ENCODE measurements around the gene LHFPL4.

Gene LHFPL4

DNA sequence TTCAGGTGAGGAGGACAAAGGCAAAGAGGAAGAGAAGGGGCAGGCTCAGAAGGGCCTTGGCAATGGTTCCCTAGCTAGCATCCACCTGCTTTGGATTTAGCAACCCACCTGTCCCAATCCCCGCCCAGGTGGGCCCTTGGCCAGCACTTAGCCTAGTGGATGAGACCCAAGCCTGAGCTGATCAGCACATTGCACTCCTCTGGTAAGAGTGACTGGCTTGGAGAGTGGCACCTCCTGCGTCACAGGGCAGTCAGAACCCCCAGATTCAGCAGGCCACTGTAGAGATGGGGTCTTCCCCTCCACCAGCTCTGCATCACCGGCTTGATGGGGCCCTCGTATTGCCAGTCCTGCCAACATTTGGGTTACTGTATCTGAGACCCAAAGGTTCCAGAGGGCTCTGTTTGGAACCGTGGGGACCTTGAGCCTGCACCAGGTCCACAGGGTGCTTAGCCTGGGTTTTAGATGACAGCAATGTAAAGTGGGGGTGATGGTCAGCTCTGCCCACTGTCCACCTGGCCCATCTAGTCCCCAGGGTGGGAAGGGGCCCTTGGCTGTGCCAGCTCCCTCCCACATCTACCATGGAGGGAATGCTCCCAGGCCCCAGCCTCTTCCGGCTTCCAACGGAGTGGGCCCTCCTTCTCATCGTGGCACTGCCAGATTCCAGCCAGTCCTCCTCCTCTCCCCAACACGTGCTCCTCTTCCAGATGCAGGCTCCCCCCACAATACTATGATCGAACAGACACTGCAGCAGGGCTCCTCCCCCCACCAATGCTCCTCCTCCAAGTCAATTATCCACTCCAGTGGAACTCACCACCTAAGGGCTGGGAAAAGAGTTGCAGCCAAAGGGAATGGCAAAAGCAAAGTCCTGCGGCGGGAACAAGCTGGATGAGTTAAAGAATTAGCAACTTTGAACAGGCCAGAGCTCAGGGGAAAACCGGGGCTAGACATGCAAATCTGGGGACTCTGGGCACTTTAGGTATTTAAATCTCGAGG is 45.7 kb downstream of the LHFPL4 start:
- H2AK5ac ChIP-seq (ENCODE audit: low read length), result no peak overlapping the region
- H3K23ac ChIP-seq (ENCODE audit: low read length), result no peak overlapping the region
- no peaks in the 10 kb centered on the region for H3K36me3 ChIP-seq (ENCODE audit: control insufficient read depth, insufficient read depth, low read length)
- H3K4me1 ChIP-seq (ENCODE audit: control insufficient read depth, low read depth, low read length), result no peaks in the 10 kb centered on the region
- no peak overlapping the region for H3K4me3 ChIP-seq (ENCODE audit: low read length)
- no peak overlapping the region for H4K5ac ChIP-seq (ENCODE audit: low read length)
- H4K8ac ChIP-seq (ENCODE audit: low read depth, low read length), result no peak overlapping the region
- H3K4ac ChIP-seq (ENCODE audit: low read depth, low read length), result no peak overlapping the region
- H3K56ac ChIP-seq (ENCODE audit: low read length), result no peak overlapping the region
- no peak overlapping the region for H3K9ac ChIP-seq (ENCODE audit: low read length)
- no peaks in the 10 kb centered on the region for H3K27me3 ChIP-seq (ENCODE audit: insufficient read depth, low read length, poor library complexity)
- peak; percentile 10 for DNase-seq
- H2BK5ac ChIP-seq (ENCODE audit: low read length), result no peak overlapping the region
- H3K4me2 ChIP-seq (ENCODE audit: low read length), result no peak overlapping the region
- no peaks in the 10 kb centered on the region for H3K79me2 ChIP-seq (ENCODE audit: control insufficient read depth, insufficient read depth, low read length)
- H2BK120ac ChIP-seq (ENCODE audit: low read depth, low read length), result no peak overlapping the region
- WGBS (ENCODE audit: extremely low coverage, insufficient coverage, low lambda C conversion rate), result no CpG with 5 or more reads among the region's 14 CpGs
- no peak overlapping the region for H3K18ac ChIP-seq (ENCODE audit: low read length)
- no peak overlapping the region for H2BK15ac ChIP-seq (replicated peaks; ENCODE audit: low read depth)
- no peaks in the 10 kb centered on the region for H3K79me1 ChIP-seq (ENCODE audit: low read length)
- H3K27ac ChIP-seq (ENCODE audit: low read depth, low read length), result no peak overlapping the region

DNA sequence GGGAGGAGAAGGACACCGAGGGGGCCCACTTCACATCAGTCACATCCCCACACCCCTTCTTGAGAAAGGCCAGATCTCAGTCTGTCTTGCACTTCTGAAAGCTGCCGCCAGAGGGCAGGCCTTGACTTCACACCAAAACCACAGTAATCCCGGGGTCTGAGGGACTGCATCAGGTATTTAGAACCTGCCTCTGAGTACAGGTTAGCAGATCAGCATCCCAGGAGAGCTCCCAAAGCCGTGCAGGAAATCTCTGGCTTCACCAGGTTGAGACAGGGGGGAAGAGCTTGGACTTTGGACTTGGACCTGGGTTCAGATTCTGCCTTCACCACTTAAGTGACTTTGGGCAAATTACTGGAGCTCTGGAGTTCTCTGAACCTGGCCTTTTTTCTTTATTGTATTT is 50.3 kb downstream of the LHFPL4 start:
- H2BK120ac ChIP-seq (ENCODE audit: low read depth, low read length), result no peak overlapping the region
- H4K5ac ChIP-seq (ENCODE audit: low read length), result no peak overlapping the region
- H3K27me3 ChIP-seq (ENCODE audit: insufficient read depth, low read length, poor library complexity), result no peaks in the 10 kb centered on the region
- no peak overlapping the region for H2BK15ac ChIP-seq (replicated peaks; ENCODE audit: low read depth)
- H2AK5ac ChIP-seq (ENCODE audit: low read length), result no peak overlapping the region
- WGBS (ENCODE audit: extremely low coverage, insufficient coverage, low lambda C conversion rate), result no CpG with 5 or more reads among the region's 4 CpGs
- no peak overlapping the region for H3K56ac ChIP-seq (ENCODE audit: low read length)
- no peak overlapping the region for H4K8ac ChIP-seq (ENCODE audit: low read depth, low read length)
- no peak overlapping the region for H3K4ac ChIP-seq (ENCODE audit: low read depth, low read length)
- no peak overlapping the region for H3K9ac ChIP-seq (ENCODE audit: low read length)
- no peaks in the 10 kb centered on the region for H3K4me1 ChIP-seq (ENCODE audit: control insufficient read depth, low read depth, low read length)
- H3K4me3 ChIP-seq (ENCODE audit: low read length), result no peak overlapping the region
- no peak overlapping the region for H2BK5ac ChIP-seq (ENCODE audit: low read length)
- H3K23ac ChIP-seq (ENCODE audit: low read length), result no peak overlapping the region
- no peaks in the 10 kb centered on the region for H3K79me2 ChIP-seq (ENCODE audit: control insufficient read depth, insufficient read depth, low read length)
- no peak overlapping the region for H3K18ac ChIP-seq (ENCODE audit: low read length)
- H3K27ac ChIP-seq (ENCODE audit: low read depth, low read length), result no peak overlapping the region
- no peaks in the 10 kb centered on the region for H3K79me1 ChIP-seq (ENCODE audit: low read length)
- H3K4me2 ChIP-seq (ENCODE audit: low read length), result no peak overlapping the region
- peak; percentile 90 for DNase-seq
- no peaks in the 10 kb centered on the region for H3K36me3 ChIP-seq (ENCODE audit: control insufficient read depth, insufficient read depth, low read length)

DNA sequence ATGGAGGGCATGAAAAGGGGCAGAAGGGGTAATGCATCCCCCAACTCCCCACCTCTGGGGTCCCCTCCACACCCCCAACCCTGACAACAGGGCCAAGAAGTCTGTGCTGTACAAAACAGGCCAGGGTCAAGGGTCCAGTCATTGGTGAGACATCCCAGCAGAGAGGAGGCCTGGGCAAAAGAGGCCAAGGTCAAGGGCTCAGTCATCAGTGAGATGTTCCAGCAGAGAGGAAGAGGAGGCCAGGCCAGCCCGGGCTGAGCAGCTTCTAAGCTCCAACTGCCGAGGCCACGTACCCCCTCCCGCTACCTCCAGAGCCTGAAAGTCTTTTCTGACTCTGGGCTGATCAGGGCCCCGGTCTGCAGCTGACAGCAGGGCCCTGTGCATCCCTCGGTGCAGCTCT is 52.4 kb downstream of the LHFPL4 start:
- no peaks in the 10 kb centered on the region for H3K4me1 ChIP-seq (ENCODE audit: control insufficient read depth, low read depth, low read length)
- no peak overlapping the region for H3K4me3 ChIP-seq (ENCODE audit: low read length)
- no peak overlapping the region for H3K18ac ChIP-seq (ENCODE audit: low read length)
- H3K4ac ChIP-seq (ENCODE audit: low read depth, low read length), result no peak overlapping the region
- H4K5ac ChIP-seq (ENCODE audit: low read length), result no peak overlapping the region
- H2BK120ac ChIP-seq (ENCODE audit: low read depth, low read length), result no peak overlapping the region
- no peak overlapping the region for H3K56ac ChIP-seq (ENCODE audit: low read length)
- DNase-seq, result no peak
- WGBS (ENCODE audit: extremely low coverage, insufficient coverage, low lambda C conversion rate), result no CpG with 5 or more reads among the region's 6 CpGs
- no peak overlapping the region for H4K8ac ChIP-seq (ENCODE audit: low read depth, low read length)
- no peaks in the 10 kb centered on the region for H3K79me2 ChIP-seq (ENCODE audit: control insufficient read depth, insufficient read depth, low read length)
- H3K27ac ChIP-seq (ENCODE audit: low read depth, low read length), result no peak overlapping the region
- H3K36me3 ChIP-seq (ENCODE audit: control insufficient read depth, insufficient read depth, low read length), result no peaks in the 10 kb centered on the region
- no peak overlapping the region for H3K9ac ChIP-seq (ENCODE audit: low read length)
- no peak overlapping the region for H2AK5ac ChIP-seq (ENCODE audit: low read length)
- no peaks in the 10 kb centered on the region for H3K79me1 ChIP-seq (ENCODE audit: low read length)
- no peak overlapping the region for H3K4me2 ChIP-seq (ENCODE audit: low read length)
- no peak overlapping the region for H3K23ac ChIP-seq (ENCODE audit: low read length)
- H2BK5ac ChIP-seq (ENCODE audit: low read length), result no peak overlapping the region
- H3K27me3 ChIP-seq (ENCODE audit: insufficient read depth, low read length, poor library complexity), result no peaks in the 10 kb centered on the region
- H2BK15ac ChIP-seq (replicated peaks; ENCODE audit: low read depth), result no peak overlapping the region

DNA sequence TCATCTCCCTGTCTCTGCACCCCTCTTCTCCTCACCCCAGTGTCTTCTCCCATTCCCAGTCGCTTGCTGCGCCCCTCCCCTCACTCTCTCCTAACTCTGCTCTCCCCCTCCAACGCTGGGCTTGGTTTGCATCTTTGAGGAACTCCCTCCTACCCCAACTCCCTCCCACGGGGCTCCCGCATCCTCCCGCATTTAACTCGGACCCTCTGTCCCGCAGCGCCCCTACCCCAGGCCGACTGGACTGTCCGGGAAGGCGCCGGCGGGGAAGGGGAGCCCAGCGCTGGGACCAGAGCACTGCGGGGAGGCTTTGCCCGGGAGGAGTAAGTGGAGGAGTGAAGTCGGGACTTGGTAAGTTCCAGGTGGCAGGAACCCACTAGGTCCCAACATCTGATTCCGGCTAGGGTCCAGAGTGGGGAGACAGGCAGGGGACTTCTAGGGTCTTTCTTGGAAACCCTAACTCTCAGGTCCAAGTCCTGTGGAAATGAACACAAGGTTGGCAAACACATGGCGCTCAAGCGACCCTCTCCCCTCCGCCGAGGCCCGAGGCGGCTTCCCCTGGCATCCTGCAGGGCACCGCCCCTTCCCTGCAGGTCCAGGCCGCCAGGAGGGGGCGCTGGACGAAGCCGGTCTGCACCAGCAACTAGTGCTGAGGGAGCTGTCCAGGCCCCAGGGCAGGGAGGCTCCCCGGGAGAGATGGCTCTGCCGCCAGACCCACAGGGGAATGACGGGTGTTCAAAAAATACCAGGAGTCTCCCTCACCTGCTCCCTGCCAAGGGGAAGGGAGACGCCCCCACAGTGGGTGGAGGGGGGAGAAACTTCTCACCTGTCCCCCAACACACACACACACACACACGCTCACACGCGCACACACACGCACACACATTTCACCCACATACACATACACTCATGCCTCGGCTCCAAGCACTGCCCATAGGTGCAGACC is 53.2 kb downstream of the LHFPL4 start:
- peak; percentile 86 for DNase-seq
- Histone ChIP-seq H4K5ac (ENCODE audit: low read length) (no peak overlapping the region), H3K4me3 (ENCODE audit: low read length) (peak overlapping the region; percentile 50), H3K4me1 (ENCODE audit: control insufficient read depth, low read depth, low read length) (no peaks in the 10 kb centered on the region), H2AK5ac (ENCODE audit: low read length) (no peak overlapping the region), H3K56ac (ENCODE audit: low read length) (peak overlapping the region; percentile 74), H3K4ac (ENCODE audit: low read depth, low read length) (no peak overlapping the region), H3K79me2 (ENCODE audit: control insufficient read depth, insufficient read depth, low read length) (no peaks in the 10 kb centered on the region), H3K9ac (ENCODE audit: low read length) (peak overlapping the region; percentile 68), H2BK120ac (ENCODE audit: low read depth, low read length) (no peak overlapping the region), H3K27me3 (ENCODE audit: insufficient read depth, low read length, poor library complexity) (no peaks in the 10 kb centered on the region), H3K23ac (ENCODE audit: low read length) (no peak overlapping the region), H2BK5ac (ENCODE audit: low read length) (no peak overlapping the region), H3K79me1 (ENCODE audit: low read length) (no peaks in the 10 kb centered on the region), H3K36me3 (ENCODE audit: control insufficient read depth, insufficient read depth, low read length) (no peaks in the 10 kb centered on the region), H4K8ac (ENCODE audit: low read depth, low read length) (no peak overlapping the region), H2BK15ac (replicated peaks; ENCODE audit: low read depth) (no peak overlapping the region), H3K27ac (ENCODE audit: low read depth, low read length) (no peak overlapping the region), H3K4me2 (ENCODE audit: low read length) (peak overlapping the region; percentile 98), H3K18ac (ENCODE audit: low read length) (no peak overlapping the region)
- no CpG with 5 or more reads among the region's 39 CpGs for WGBS (ENCODE audit: extremely low coverage, insufficient coverage, low lambda C conversion rate)

DNA sequence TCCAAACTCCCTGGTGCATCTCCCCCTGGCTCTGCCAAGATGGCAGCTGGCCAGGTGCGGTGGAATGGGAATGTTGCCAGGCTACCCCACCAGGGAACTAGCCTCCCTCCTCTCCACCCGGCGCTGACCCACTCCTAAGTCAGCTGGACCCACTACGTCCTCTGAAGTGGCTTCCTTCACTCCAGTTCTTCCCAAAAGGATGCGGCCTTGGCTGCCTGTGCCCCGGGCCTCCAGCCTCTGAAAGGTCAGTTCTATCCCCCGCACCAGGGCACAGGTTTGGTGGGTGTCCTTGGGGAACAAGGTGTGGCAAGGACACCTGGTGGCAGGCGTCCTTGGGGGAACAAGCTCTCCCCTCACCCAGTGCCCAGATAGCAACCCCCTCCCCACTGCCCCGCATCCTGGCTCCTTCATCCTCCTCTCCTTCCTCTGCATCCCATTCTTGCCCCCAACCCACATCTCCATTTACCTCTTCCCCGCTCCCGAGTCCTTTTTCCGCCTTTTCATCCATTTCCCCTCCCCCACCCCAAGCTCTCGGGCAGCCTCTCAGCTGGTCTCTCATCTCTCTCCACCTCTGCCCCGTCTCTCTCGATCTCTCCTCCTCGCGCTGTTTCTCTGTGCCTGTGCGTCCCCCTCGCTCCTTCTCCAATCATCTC is 54.0 kb downstream of the LHFPL4 start:
- peak overlapping the region; percentile 74 for H3K56ac ChIP-seq (ENCODE audit: low read length)

More for the DNA sequence above, 54.0 kb downstream of the LHFPL4 start:
- peak; percentile 31 for DNase-seq
- no peak overlapping the region for H3K27ac ChIP-seq (ENCODE audit: low read depth, low read length)
- H4K8ac ChIP-seq (ENCODE audit: low read depth, low read length), result no peak overlapping the region
- WGBS (ENCODE audit: extremely low coverage, insufficient coverage, low lambda C conversion rate), result no CpG with 5 or more reads among the region's 19 CpGs
- H3K4me2 ChIP-seq (ENCODE audit: low read length), result peak overlapping the region; percentile 98
- no peaks in the 10 kb centered on the region for H3K79me2 ChIP-seq (ENCODE audit: control insufficient read depth, insufficient read depth, low read length)
- H4K5ac ChIP-seq (ENCODE audit: low read length), result no peak overlapping the region
- H3K4ac ChIP-seq (ENCODE audit: low read depth, low read length), result no peak overlapping the region
- H3K9ac ChIP-seq (ENCODE audit: low read length), result peak overlapping the region; percentile 68
- H3K18ac ChIP-seq (ENCODE audit: low read length), result no peak overlapping the region
- H3K36me3 ChIP-seq (ENCODE audit: control insufficient read depth, insufficient read depth, low read length), result no peaks in the 10 kb centered on the region
- no peaks in the 10 kb centered on the region for H3K4me1 ChIP-seq (ENCODE audit: control insufficient read depth, low read depth, low read length)
- peak overlapping the region; percentile 50 for H3K4me3 ChIP-seq (ENCODE audit: low read length)
- no peaks in the 10 kb centered on the region for H3K27me3 ChIP-seq (ENCODE audit: insufficient read depth, low read length, poor library complexity)
- H2BK120ac ChIP-seq (ENCODE audit: low read depth, low read length), result no peak overlapping the region
- no peak overlapping the region for H3K23ac ChIP-seq (ENCODE audit: low read length)
- H2AK5ac ChIP-seq (ENCODE audit: low read length), result no peak overlapping the region
- no peak overlapping the region for H2BK5ac ChIP-seq (ENCODE audit: low read length)
- H3K79me1 ChIP-seq (ENCODE audit: low read length), result no peaks in the 10 kb centered on the region
- H2BK15ac ChIP-seq (replicated peaks; ENCODE audit: low read depth), result no peak overlapping the region
